Neuronal stem cell (in vitro differentiated cells): ENCODE measurements around the gene ADORA2A.

ENCODE experiments used
- DNase-seq: peaks from one replicate; pipeline ENCODE4 v3.0.0-alpha.2; 2013; ENCODE audit warnings: low spot score
- H2AFZ ChIP-seq: one replicate; pipeline ENCODE4 v1.6.1; 2013; ENCODE audit warnings: mild to moderate bottlenecking, low read length, inconsistent platforms
- H2AK5ac ChIP-seq: 2 replicates; pipeline ENCODE4 v1.6.1; 2013; ENCODE audit warnings: low read depth, mild to moderate bottlenecking, inconsistent platforms, low read length, moderate library complexity, mixed read lengths
- H2BK120ac ChIP-seq: 2 replicates; pipeline ENCODE4 v1.6.1; 2013; ENCODE audit warnings: low read depth, mild to moderate bottlenecking, inconsistent platforms, low read length, moderate library complexity, mixed read lengths
- H2BK12ac ChIP-seq: one replicate; pipeline ENCODE4 v1.6.1; 2013; ENCODE audit warnings: low read length, inconsistent platforms
- H2BK15ac ChIP-seq: 2 replicates; pipeline ENCODE4 v1.6.1; 2013; ENCODE audit warnings: mild to moderate bottlenecking, low read length, inconsistent platforms, mixed read lengths
- H2BK5ac ChIP-seq: one replicate; pipeline ENCODE4 v1.6.1; 2013; ENCODE audit warnings: inconsistent platforms, mild to moderate bottlenecking, low read length, moderate library complexity
- H3K14ac ChIP-seq: one replicate; pipeline ENCODE4 v1.6.1; 2013; ENCODE audit warnings: low read length, inconsistent platforms
- H3K18ac ChIP-seq: 2 replicates; pipeline ENCODE4 v1.6.1; 2013; ENCODE audit warnings: low read length, inconsistent platforms
- H3K23ac ChIP-seq: 2 replicates; pipeline ENCODE4 v1.6.1; 2013; ENCODE audit warnings: low read depth, mild to moderate bottlenecking, mixed read lengths, low read length, inconsistent platforms; ENCODE audit not compliant: poor library complexity
- H3K27ac ChIP-seq: replicated peaks from 3 replicates; pipeline ENCODE4 v1.5.1; 2013; ENCODE audit warnings: low read length, inconsistent platforms
- H3K27me3 ChIP-seq, 3 experiments: 2 replicates each; pipeline ENCODE4 v1.6.1; 2013; ENCODE audit warnings: low read length in 3 of 3, mild to moderate bottlenecking in 2 of 3, inconsistent platforms in 1 of 3, low read depth in 1 of 3, mixed read lengths in 1 of 3, moderate library complexity in 1 of 3; ENCODE audit not compliant: control insufficient read depth in 3 of 3, insufficient read depth in 3 of 3
- H3K36me3 ChIP-seq, 2 donors: replicated peaks in 1 of 2; 2 replicates each; pipeline ENCODE4 v1.6.1; 2013; ENCODE audit warnings: low read length in 2 of 2; ENCODE audit not compliant: control insufficient read depth in 2 of 2, insufficient read depth in 2 of 2
- H3K4ac ChIP-seq: 2 replicates; pipeline ENCODE4 v1.6.1; 2013; ENCODE audit warnings: inconsistent platforms, mild to moderate bottlenecking, low read length, moderate library complexity
- H3K4me1 ChIP-seq, 2 donors: 1 replicate in 1 of 2; 2 replicates in 1 of 2; pipeline ENCODE4 v1.6.1; 2013; ENCODE audit warnings: low read length in 2 of 2, low read depth in 1 of 2; ENCODE audit not compliant: control insufficient read depth in 2 of 2, insufficient read depth in 1 of 2
- H3K4me2 ChIP-seq: one replicate; pipeline ENCODE4 v1.6.1; 2013; ENCODE audit warnings: mild to moderate bottlenecking, low read length, inconsistent platforms; ENCODE audit not compliant: insufficient read depth, poor library complexity, severe bottlenecking
- H3K4me3 ChIP-seq, 2 donors: 2 replicates each; pipeline ENCODE4 v1.5.1; 2013; ENCODE audit warnings: low read length in 2 of 2, mild to moderate bottlenecking in 2 of 2, inconsistent platforms in 1 of 2, moderate library complexity in 1 of 2
- H3K79me1 ChIP-seq: one replicate; pipeline ENCODE4 v1.6.1; 2013; ENCODE audit warnings: low read depth, mild to moderate bottlenecking, inconsistent platforms, low read length, moderate library complexity
- H3K9ac ChIP-seq: one replicate; pipeline ENCODE4 v1.6.1; 2013; ENCODE audit warnings: mild to moderate bottlenecking, low read depth, low read length, inconsistent platforms; ENCODE audit not compliant: poor library complexity
- H3K9me3 ChIP-seq, 2 donors: replicated peaks in 1 of 2; 2 replicates each; pipeline versions ENCODE3 to v1.6.1; 2013; ENCODE audit warnings: low read length in 2 of 2, mild to moderate bottlenecking in 2 of 2, inconsistent platforms in 1 of 2, low read depth in 1 of 2, mixed read lengths in 1 of 2, moderate library complexity in 1 of 2; ENCODE audit not compliant: control insufficient read depth in 2 of 2, insufficient read depth in 1 of 2
- H4K8ac ChIP-seq: one replicate; pipeline ENCODE4 v1.6.1; 2013; ENCODE audit warnings: low read depth, mild to moderate bottlenecking, inconsistent platforms, low read length, moderate library complexity
- H4K91ac ChIP-seq: one replicate; pipeline ENCODE4 v1.6.1; 2013; ENCODE audit warnings: low read length, low read depth, mild to moderate bottlenecking, inconsistent platforms; ENCODE audit not compliant: poor library complexity
- WGBS, 2 donors: extraction: QIAGEN DNeasy Blood & Tissue Kit; methylation state at CpG; one replicate each; pipeline ENCODE4 v1.1.7; 2013; ENCODE audit warnings: missing lambda C conversion rate in 2 of 2, mixed read lengths in 1 of 2; ENCODE audit not compliant: insufficient read length in 2 of 2, insufficient replicate concordance in 1 of 2; ENCODE audit errors: extremely low coverage in 2 of 2; 5-methylcytosine and 5-hydroxymethylcytosine counted together

ADORA2A gene

GRCh38 chr22:24482575-24482974, 55.2 kb downstream of the ADORA2A start:
- Histone ChIP-seq H3K4ac (no peak overlapping the region), H3K4me2 (no peak overlapping the region), H3K36me3 (no peaks in the 10 kb centered on the region), H3K9me3 (no peaks in the 10 kb centered on the region), H2AK5ac (no peak overlapping the region), H3K27me3 (peaks cover 0 to 8% (median 0%) of the 10 kb centered on the region in 3 experiments), H3K9ac (no peak overlapping the region), H2AFZ (no peak overlapping the region), H3K79me1 (no peaks in the 10 kb centered on the region), H3K14ac (no peak overlapping the region), H2BK15ac (no peak overlapping the region), H2BK120ac (no peak overlapping the region), H2BK5ac (no peak overlapping the region), H2BK12ac (no peak overlapping the region), H4K91ac (no peak overlapping the region), H3K27ac (no peak overlapping the region), H3K23ac (no peak overlapping the region), H3K18ac (no peak overlapping the region), H3K4me3 (no peak overlapping the region), H4K8ac (no peak overlapping the region), H3K4me1 (no peaks in the 10 kb centered on the region)
- DNase-seq = no peak
- no CpG with 5 or more reads among the region's 3 CpGs for WGBS, 2 donors

DNA sequence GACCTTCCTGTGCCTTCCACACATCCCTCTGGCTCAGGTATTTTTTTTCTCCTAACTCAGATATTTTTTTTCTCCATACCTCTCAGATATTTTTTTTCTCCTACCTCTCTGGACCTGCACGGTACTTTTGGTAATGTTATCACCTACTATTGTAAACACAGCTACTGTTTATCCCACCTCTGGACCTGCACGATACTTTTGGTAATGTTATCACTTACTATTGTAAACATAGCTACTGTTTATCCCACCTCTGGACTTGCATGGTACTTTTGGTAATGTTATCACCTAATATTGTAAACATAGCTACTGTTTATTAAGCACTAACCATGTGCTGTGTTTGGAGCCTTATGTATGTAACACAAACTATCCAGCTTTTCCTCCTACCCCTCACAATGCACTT, 55.6 kb downstream of the ADORA2A start:
- DNase-seq = no peak
- WGBS, 2 donors = no CpG with 5 or more reads among the region's 2 CpGs

DNA sequence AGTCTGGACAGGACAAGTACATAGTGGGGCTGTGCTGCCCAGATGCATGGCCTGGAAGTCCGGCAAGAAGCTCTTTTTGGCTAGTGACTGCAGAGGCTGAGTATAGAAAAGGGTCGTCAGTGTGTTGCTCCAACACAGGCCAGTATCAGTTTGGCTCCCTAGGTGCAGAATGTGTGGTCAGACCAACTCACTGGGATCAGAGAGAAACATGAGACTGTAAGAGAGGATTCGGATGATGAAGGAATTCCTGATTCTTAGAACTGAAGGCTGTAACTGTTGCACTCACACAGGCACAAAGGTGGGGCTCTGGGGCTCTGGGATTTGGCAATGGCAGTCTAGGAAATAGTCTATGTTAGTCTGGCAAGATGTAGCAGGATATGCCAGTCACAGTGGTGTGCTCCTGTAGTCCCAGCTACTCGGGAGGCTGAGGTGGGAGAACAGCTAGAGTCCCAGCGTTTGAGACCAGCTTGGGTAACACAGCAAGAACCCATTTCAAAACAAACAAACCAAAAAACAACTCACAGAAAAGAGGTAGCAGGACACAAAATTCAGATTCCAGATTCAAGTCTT, 56.7 kb downstream of the ADORA2A start:
- no peak overlapping the region for H2BK12ac ChIP-seq
- no peak overlapping the region for H3K23ac ChIP-seq
- no peak overlapping the region for H3K27ac ChIP-seq
- no peak overlapping the region for H3K18ac ChIP-seq
- H3K4me1 ChIP-seq = no peaks in the 10 kb centered on the region
- H3K36me3 ChIP-seq = no peaks in the 10 kb centered on the region
- H2BK5ac ChIP-seq = no peak overlapping the region
- no peak overlapping the region for H3K4me3 ChIP-seq
- WGBS, 2 donors = no CpG with 5 or more reads among the region's 5 CpGs
- H3K9me3 ChIP-seq = no peaks in the 10 kb centered on the region
- H4K8ac ChIP-seq = no peak overlapping the region
- H2AK5ac ChIP-seq = no peak overlapping the region
- no peak overlapping the region for H2BK15ac ChIP-seq
- H3K4me2 ChIP-seq = no peak overlapping the region
- no peak overlapping the region for H3K14ac ChIP-seq
- no peaks in the 10 kb centered on the region for H3K79me1 ChIP-seq
- DNase-seq = no peak
- H2AFZ ChIP-seq = no peak overlapping the region
- H4K91ac ChIP-seq = no peak overlapping the region
- peaks cover 0 to 8% (median 0%) of the 10 kb centered on the region in 3 experiments for H3K27me3 ChIP-seq
- no peak overlapping the region for H3K4ac ChIP-seq
- H3K9ac ChIP-seq = no peak overlapping the region
- H2BK120ac ChIP-seq = no peak overlapping the region

More for the DNA sequence above, 55.6 kb downstream of the ADORA2A start:
- H3K27me3 ChIP-seq = peaks cover 0 to 8% (median 0%) of the 10 kb centered on the region in 3 experiments
- H3K4ac ChIP-seq = no peak overlapping the region
- H2BK120ac ChIP-seq = no peak overlapping the region
- H2AFZ ChIP-seq = no peak overlapping the region
- H4K8ac ChIP-seq = no peak overlapping the region
- no peak overlapping the region for H2AK5ac ChIP-seq
- H3K9me3 ChIP-seq = no peaks in the 10 kb centered on the region
- no peaks in the 10 kb centered on the region for H3K79me1 ChIP-seq
- H3K14ac ChIP-seq = no peak overlapping the region
- no peak overlapping the region for H3K27ac ChIP-seq
- no peak overlapping the region for H3K9ac ChIP-seq
- H3K36me3 ChIP-seq = no peaks in the 10 kb centered on the region
- no peak overlapping the region for H2BK15ac ChIP-seq
- H2BK12ac ChIP-seq = no peak overlapping the region
- no peak overlapping the region for H3K4me3 ChIP-seq
- no peak overlapping the region for H3K4me2 ChIP-seq
- no peak overlapping the region for H2BK5ac ChIP-seq
- H3K18ac ChIP-seq = no peak overlapping the region
- H3K23ac ChIP-seq = no peak overlapping the region
- no peak overlapping the region for H4K91ac ChIP-seq
- H3K4me1 ChIP-seq = no peaks in the 10 kb centered on the region

DNA sequence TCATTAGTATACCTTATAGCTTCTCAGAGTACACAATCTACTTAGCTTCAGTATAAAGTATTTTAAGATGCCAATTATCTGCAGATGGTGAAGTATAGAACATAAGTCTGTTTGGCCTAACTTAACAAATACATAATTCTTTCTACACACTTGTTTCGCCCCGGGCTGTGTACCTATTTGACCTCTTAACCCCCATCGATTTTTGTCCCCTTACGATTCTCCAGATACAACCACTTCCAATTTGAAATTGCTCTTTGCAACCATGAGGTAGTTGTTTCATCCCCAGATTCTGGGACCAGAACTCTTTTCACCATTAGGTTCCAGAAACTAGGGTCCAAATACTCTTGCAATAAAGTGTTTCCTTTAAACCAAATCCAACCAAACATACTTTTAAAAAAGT, 57.8 kb downstream of the ADORA2A start:
- Histone ChIP-seq H3K4me2 (no peak overlapping the region), H3K23ac (no peak overlapping the region), H4K8ac (no peak overlapping the region), H3K36me3 (no peaks in the 10 kb centered on the region), H3K9me3 (no peaks in the 10 kb centered on the region), H3K27me3 (peaks cover 0 to 8% (median 0%) of the 10 kb centered on the region in 3 experiments), H3K18ac (no peak overlapping the region), H3K4me3 (no peak overlapping the region), H2BK5ac (no peak overlapping the region), H3K14ac (no peak overlapping the region), H2AFZ (no peak overlapping the region), H2BK15ac (no peak overlapping the region), H3K9ac (no peak overlapping the region), H2BK12ac (no peak overlapping the region), H4K91ac (no peak overlapping the region), H3K27ac (no peak overlapping the region), H3K4me1 (no peaks in the 10 kb centered on the region), H2BK120ac (no peak overlapping the region), H2AK5ac (no peak overlapping the region), H3K4ac (no peak overlapping the region), H3K79me1 (no peaks in the 10 kb centered on the region)
- no peak for DNase-seq
- no CpG with 5 or more reads among the region's 4 CpGs for WGBS, 2 donors
